Measurements from ENCODE around the gene SGK2. TPM values are rescaled to one million over a fixed set of nuclear protein-coding genes. Genes with fewer than 3 reads are reported as not detected.

The SGK2 gene
- total and polyA plus RNA-seq, 2 experiments from 2014 or later: 0.42 TPM; not detected in 1

DNA sequence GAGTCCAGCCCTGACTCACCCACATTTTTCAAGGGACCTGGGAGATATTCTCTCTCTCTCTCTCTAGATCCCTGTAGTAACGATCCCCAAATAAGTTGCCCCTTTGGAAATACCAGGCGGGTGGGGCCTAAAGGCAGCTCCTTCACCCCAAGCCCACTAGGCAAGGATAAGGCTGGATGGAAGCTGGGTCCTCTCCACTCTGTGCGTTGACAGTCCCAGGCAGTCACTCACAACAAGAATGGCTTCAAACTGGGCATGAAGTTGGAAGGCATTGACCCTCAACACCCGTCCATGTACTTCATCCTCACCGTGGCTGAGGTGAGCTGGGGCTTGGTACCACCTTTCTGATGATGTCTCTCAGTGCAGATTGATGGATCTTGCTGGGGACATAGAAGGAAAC, 29.8 kb upstream of the SGK2 start:
- no peak overlapping the region for H3K27ac ChIP-seq (ENCODE audit: low read depth)
- no peak overlapping the region for H3K27ac Mint-ChIP-seq
- H3K9me2 ChIP-seq (ENCODE audit: insufficient read depth): no peaks in the 10 kb centered on the region
- no peak overlapping the region for H3K4me2 ChIP-seq
- ATAC-seq: no peak
- H3K4me3 ChIP-seq: no peak overlapping the region
- no peaks in the 10 kb centered on the region for H3K79me2 ChIP-seq (replicated peaks; ENCODE audit: insufficient read depth)
- H3K36me3 ChIP-seq (ENCODE audit: insufficient read depth): no peaks in the 10 kb centered on the region
- no peak for DNase-seq (ENCODE audit: low spot score)
- H3K9me3 Mint-ChIP-seq: no peaks in the 10 kb centered on the region; the same call in 1 of the 3 replicates
- no peaks in the 10 kb centered on the region for H4K20me1 ChIP-seq (replicated peaks; ENCODE audit: insufficient read depth)
- H3K27me3 ChIP-seq (ENCODE audit: insufficient read depth): no peaks in the 10 kb centered on the region
- no peaks in the 10 kb centered on the region; the same call in 2 of the 3 replicates for H3K36me3 Mint-ChIP-seq (ENCODE audit: low read depth)
- H3K4me3 Mint-ChIP-seq: no peak overlapping the region
- no peaks in the 10 kb centered on the region for H3K4me1 Mint-ChIP-seq
- H3K27me3 Mint-ChIP-seq (ENCODE audit: insufficient read depth, low read depth, poor library complexity): peaks cover 3% of the 10 kb centered on the region
- H2AFZ ChIP-seq: no peak overlapping the region
- no peaks in the 10 kb centered on the region for H3K4me1 ChIP-seq (ENCODE audit: insufficient read depth)
- H3F3A ChIP-seq (replicated peaks; ENCODE audit: low read depth): no peaks in the 10 kb centered on the region
- TF ChIP-seq, protein P1, sequence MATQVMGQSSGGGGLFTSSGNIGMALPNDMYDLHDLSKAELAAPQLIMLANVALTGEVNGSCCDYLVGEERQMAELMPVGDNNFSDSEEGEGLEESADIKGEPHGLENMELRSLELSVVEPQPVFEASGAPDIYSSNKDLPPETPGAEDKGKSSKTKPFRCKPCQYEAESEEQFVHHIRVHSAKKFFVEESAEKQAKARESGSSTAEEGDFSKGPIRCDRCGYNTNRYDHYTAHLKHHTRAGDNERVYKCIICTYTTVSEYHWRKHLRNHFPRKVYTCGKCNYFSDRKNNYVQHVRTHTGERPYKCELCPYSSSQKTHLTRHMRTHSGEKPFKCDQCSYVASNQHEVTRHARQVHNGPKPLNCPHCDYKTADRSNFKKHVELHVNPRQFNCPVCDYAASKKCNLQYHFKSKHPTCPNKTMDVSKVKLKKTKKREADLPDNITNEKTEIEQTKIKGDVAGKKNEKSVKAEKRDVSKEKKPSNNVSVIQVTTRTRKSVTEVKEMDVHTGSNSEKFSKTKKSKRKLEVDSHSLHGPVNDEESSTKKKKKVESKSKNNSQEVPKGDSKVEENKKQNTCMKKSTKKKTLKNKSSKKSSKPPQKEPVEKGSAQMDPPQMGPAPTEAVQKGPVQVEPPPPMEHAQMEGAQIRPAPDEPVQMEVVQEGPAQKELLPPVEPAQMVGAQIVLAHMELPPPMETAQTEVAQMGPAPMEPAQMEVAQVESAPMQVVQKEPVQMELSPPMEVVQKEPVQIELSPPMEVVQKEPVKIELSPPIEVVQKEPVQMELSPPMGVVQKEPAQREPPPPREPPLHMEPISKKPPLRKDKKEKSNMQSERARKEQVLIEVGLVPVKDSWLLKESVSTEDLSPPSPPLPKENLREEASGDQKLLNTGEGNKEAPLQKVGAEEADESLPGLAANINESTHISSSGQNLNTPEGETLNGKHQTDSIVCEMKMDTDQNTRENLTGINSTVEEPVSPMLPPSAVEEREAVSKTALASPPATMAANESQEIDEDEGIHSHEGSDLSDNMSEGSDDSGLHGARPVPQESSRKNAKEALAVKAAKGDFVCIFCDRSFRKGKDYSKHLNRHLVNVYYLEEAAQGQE (IDR thresholded peaks at IDR 0.05; ENCODE audit: unreplicated experiment): no peak
- TF ChIP-seq EZH2phosphoT487 (IDR thresholded peaks at IDR 0.05; ENCODE audit: unreplicated experiment) (no peak), JUNB (IDR thresholded peaks at IDR 0.05; ENCODE audit: unreplicated experiment) (no peak), ZNF331 (CRISPR knock-in tag; IDR thresholded peaks at IDR 0.05; ENCODE audit: low read depth) (no peak), EZH2 (IDR thresholded peaks at IDR 0.05; ENCODE audit: low read depth, unreplicated experiment) (no peak), POLR2AphosphoS5 (IDR thresholded peaks at IDR 0.05; ENCODE audit: low read depth) (no peak), ZNF114 (CRISPR knock-in tag; IDR thresholded peaks at IDR 0.05) (no peak)
- TF ChIP-seq, protein P2, sequence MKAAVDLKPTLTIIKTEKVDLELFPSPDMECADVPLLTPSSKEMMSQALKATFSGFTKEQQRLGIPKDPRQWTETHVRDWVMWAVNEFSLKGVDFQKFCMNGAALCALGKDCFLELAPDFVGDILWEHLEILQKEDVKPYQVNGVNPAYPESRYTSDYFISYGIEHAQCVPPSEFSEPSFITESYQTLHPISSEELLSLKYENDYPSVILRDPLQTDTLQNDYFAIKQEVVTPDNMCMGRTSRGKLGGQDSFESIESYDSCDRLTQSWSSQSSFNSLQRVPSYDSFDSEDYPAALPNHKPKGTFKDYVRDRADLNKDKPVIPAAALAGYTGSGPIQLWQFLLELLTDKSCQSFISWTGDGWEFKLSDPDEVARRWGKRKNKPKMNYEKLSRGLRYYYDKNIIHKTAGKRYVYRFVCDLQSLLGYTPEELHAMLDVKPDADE (IDR thresholded peaks at IDR 0.05): no peak
- TF ChIP-seq, protein P3, sequence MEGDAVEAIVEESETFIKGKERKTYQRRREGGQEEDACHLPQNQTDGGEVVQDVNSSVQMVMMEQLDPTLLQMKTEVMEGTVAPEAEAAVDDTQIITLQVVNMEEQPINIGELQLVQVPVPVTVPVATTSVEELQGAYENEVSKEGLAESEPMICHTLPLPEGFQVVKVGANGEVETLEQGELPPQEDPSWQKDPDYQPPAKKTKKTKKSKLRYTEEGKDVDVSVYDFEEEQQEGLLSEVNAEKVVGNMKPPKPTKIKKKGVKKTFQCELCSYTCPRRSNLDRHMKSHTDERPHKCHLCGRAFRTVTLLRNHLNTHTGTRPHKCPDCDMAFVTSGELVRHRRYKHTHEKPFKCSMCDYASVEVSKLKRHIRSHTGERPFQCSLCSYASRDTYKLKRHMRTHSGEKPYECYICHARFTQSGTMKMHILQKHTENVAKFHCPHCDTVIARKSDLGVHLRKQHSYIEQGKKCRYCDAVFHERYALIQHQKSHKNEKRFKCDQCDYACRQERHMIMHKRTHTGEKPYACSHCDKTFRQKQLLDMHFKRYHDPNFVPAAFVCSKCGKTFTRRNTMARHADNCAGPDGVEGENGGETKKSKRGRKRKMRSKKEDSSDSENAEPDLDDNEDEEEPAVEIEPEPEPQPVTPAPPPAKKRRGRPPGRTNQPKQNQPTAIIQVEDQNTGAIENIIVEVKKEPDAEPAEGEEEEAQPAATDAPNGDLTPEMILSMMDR (conservative IDR thresholded peaks at IDR 0.05; ENCODE audit: low read depth in 2 of 2): no peak
- TF ChIP-seq, protein P4, sequence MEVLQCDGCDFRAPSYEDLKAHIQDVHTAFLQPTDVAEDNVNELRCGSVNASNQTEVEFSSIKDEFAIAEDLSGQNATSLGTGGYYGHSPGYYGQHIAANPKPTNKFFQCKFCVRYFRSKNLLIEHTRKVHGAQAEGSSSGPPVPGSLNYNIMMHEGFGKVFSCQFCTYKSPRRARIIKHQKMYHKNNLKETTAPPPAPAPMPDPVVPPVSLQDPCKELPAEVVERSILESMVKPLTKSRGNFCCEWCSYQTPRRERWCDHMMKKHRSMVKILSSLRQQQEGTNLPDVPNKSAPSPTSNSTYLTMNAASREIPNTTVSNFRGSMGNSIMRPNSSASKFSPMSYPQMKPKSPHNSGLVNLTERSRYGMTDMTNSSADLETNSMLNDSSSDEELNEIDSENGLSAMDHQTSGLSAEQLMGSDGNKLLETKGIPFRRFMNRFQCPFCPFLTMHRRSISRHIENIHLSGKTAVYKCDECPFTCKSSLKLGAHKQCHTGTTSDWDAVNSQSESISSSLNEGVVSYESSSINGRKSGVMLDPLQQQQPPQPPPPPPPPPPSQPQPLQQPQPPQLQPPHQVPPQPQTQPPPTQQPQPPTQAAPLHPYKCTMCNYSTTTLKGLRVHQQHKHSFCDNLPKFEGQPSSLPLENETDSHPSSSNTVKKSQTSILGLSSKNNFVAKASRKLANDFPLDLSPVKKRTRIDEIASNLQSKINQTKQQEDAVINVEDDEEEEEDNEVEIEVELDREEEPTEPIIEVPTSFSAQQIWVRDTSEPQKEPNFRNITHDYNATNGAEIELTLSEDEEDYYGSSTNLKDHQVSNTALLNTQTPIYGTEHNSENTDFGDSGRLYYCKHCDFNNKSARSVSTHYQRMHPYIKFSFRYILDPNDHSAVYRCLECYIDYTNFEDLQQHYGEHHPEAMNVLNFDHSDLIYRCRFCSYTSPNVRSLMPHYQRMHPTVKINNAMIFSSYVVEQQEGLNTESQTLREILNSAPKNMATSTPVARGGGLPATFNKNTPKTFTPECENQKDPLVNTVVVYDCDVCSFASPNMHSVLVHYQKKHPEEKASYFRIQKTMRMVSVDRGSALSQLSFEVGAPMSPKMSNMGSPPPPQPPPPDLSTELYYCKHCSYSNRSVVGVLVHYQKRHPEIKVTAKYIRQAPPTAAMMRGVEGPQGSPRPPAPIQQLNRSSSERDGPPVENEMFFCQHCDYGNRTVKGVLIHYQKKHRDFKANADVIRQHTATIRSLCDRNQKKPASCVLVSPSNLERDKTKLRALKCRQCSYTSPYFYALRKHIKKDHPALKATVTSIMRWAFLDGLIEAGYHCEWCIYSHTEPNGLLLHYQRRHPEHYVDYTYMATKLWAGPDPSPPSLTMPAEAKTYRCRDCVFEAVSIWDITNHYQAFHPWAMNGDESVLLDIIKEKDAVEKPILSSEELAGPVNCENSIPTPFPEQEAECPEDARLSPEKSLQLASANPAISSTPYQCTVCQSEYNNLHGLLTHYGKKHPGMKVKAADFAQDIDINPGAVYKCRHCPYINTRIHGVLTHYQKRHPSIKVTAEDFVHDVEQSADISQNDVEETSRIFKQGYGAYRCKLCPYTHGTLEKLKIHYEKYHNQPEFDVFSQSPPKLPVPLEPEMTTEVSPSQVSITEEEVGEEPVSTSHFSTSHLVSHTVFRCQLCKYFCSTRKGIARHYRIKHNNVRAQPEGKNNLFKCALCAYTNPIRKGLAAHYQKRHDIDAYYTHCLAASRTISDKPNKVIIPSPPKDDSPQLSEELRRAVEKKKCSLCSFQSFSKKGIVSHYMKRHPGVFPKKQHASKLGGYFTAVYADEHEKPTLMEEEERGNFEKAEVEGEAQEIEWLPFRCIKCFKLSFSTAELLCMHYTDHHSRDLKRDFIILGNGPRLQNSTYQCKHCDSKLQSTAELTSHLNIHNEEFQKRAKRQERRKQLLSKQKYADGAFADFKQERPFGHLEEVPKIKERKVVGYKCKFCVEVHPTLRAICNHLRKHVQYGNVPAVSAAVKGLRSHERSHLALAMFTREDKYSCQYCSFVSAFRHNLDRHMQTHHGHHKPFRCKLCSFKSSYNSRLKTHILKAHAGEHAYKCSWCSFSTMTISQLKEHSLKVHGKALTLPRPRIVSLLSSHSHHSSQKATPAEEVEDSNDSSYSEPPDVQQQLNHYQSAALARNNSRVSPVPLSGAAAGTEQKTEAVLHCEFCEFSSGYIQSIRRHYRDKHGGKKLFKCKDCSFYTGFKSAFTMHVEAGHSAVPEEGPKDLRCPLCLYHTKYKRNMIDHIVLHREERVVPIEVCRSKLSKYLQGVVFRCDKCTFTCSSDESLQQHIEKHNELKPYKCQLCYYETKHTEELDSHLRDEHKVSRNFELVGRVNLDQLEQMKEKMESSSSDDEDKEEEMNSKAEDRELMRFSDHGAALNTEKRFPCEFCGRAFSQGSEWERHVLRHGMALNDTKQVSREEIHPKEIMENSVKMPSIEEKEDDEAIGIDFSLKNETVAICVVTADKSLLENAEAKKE (CRISPR knock-in tag; IDR thresholded peaks at IDR 0.05): no peak

Measured in GM23338 (cell line).